CD14-positive monocyte (primary cell): ENCODE data around the gene DYSF. TPM values are rescaled to one million over a fixed set of nuclear protein-coding genes. Genes with fewer than 3 reads are reported as not detected.

Experiments used
- DNase-seq, 3 donors: peaks; one replicate each; pipeline ENCODE4 v3.0.0-alpha.2; 2011 to 2022
- H2AFZ ChIP-seq: 2 replicates; pipeline ENCODE4 v1.6.0; 2012; ENCODE audit warnings: mild to moderate bottlenecking, low read depth, low read length, inconsistent platforms; ENCODE audit not compliant: insufficient read depth, poor library complexity, severe bottlenecking
- H3K27ac ChIP-seq, 2 donors: 1 replicate in 1 of 2; 2 replicates in 1 of 2; pipeline ENCODE4 v1.5.1; 2012 to 2013; ENCODE audit warnings: low read length in 2 of 2, control low read depth in 1 of 2, inconsistent platforms in 1 of 2, low read depth in 1 of 2, mild to moderate bottlenecking in 1 of 2
- H3K27me3 ChIP-seq, 2 donors: one replicate each; pipeline versions ENCODE4 v1.6.0 to v1.6.1; 2011 to 2013; ENCODE audit warnings: low read length in 2 of 2; ENCODE audit not compliant: control insufficient read depth in 2 of 2, insufficient read depth in 2 of 2
- H3K36me3 ChIP-seq, 2 donors: replicated peaks in 1 of 2; 1 replicate in 1 of 2; 2 replicates in 1 of 2; pipeline versions ENCODE4 v1.5.1 to v1.6.1; 2012 to 2013; ENCODE audit warnings: low read length in 2 of 2, control low read depth in 1 of 2, inconsistent platforms in 1 of 2, mild to moderate bottlenecking in 1 of 2; ENCODE audit not compliant: insufficient read depth in 2 of 2, control insufficient read depth in 1 of 2
- H3K4me1 ChIP-seq, 2 donors: 1 replicate in 1 of 2; 2 replicates in 1 of 2; pipeline versions ENCODE4 v1.5.1 to v1.6.1; 2012 to 2013; ENCODE audit warnings: low read length in 2 of 2, control low read depth in 1 of 2, inconsistent platforms in 1 of 2, mild to moderate bottlenecking in 1 of 2, moderate library complexity in 1 of 2; ENCODE audit not compliant: insufficient read depth in 2 of 2, control insufficient read depth in 1 of 2
- H3K4me2 ChIP-seq: replicated peaks from 2 replicates; pipeline ENCODE3; 2012; ENCODE audit warnings: low read length, moderate library complexity, mild to moderate bottlenecking; ENCODE audit not compliant: poor library complexity, severe bottlenecking; ENCODE audit errors: extremely low read depth
- H3K4me3 ChIP-seq, 3 experiments: fragments of 200-600 bp in 1 of 3; sonication (generic) in 1 of 3; replicated peaks in 1 of 3; 1 replicate in 2 of 3; 2 replicates in 1 of 3; pipeline ENCODE4 v1.5.1; 2011 to 2013; ENCODE audit warnings: low read length in 3 of 3, mild to moderate bottlenecking in 3 of 3, control low read depth in 2 of 3, low read depth in 2 of 3, inconsistent platforms in 1 of 3, moderate library complexity in 1 of 3
- H3K79me2 ChIP-seq: 2 replicates; pipeline ENCODE4 v1.6.0; 2012; ENCODE audit warnings: mild to moderate bottlenecking, control low read depth, inconsistent platforms, low read length, moderate library complexity; ENCODE audit not compliant: insufficient read depth
- H3K9ac ChIP-seq: 2 replicates; pipeline ENCODE4 v1.6.0; 2017; ENCODE audit warnings: low read length, mild to moderate bottlenecking; ENCODE audit not compliant: insufficient read depth, poor library complexity, severe bottlenecking
- H3K9me3 ChIP-seq, 2 donors: replicated peaks in 1 of 2; 1 replicate in 1 of 2; 2 replicates in 1 of 2; pipeline versions ENCODE4 v1.5.1 to v1.6.1; 2012 to 2013; ENCODE audit warnings: low read length in 2 of 2, control low read depth in 1 of 2; ENCODE audit not compliant: control insufficient read depth in 1 of 2, insufficient read depth in 1 of 2
- H4K20me1 ChIP-seq: 2 replicates; pipeline ENCODE4 v1.6.0; 2012; ENCODE audit warnings: mild to moderate bottlenecking, low read length, control low read depth, moderate library complexity; ENCODE audit not compliant: insufficient read depth
- H3K27ac Mint-ChIP-seq, 7 donors: one replicate each; pipeline ENCODE4 v1.8.0; 2020; ENCODE audit warnings: mild to moderate bottlenecking in 7 of 7, mixed read lengths in 7 of 7, moderate library complexity in 6 of 7, inconsistent platforms in 2 of 7
- H3K27me3 Mint-ChIP-seq, 3 donors: one replicate each; pipeline ENCODE4 v1.8.0; 2021 to 2022; ENCODE audit warnings: low read depth in 3 of 3, mild to moderate bottlenecking in 3 of 3, mixed read lengths in 3 of 3, moderate library complexity in 3 of 3, inconsistent platforms in 1 of 3
- H3K36me3 Mint-ChIP-seq, 2 donors: one replicate each; pipeline ENCODE4 v1.8.0; 2020; ENCODE audit warnings: mixed read lengths in 2 of 2, inconsistent platforms in 1 of 2, mild to moderate bottlenecking in 1 of 2
- H3K4me1 Mint-ChIP-seq: one replicate; pipeline ENCODE4 v1.8.0; 2020; ENCODE audit warnings: mild to moderate bottlenecking, mixed read lengths
- H3K4me3 Mint-ChIP-seq, 2 donors: one replicate each; pipeline ENCODE4 v1.8.0; 2020; ENCODE audit warnings: mild to moderate bottlenecking in 2 of 2, mixed read lengths in 2 of 2, moderate library complexity in 1 of 2
- H3K9me3 Mint-ChIP-seq, 7 donors: one replicate each; pipeline ENCODE4 v1.8.0; 2020 to 2022; ENCODE audit warnings: mixed read lengths in 7 of 7, mild to moderate bottlenecking in 6 of 7, moderate library complexity in 6 of 7, inconsistent platforms in 2 of 7
- WGBS: methylation state at CpG from one replicate; pipeline ENCODE4 v1.1.5; 2013; ENCODE audit warnings: missing lambda C conversion rate; ENCODE audit not compliant: insufficient coverage; 5-methylcytosine and 5-hydroxymethylcytosine counted together
- intact Hi-C, 2 donors: fragments of 100-400 bp; cut with micrococcal nuclease; formaldehyde crosslinking; loops; one replicate each; pipeline versions ENCODE4 v1.15.0 to v1.15.1; 2023
- polyA plus RNA-seq, 3 donors: library from polyadenylated mRNA; depleted of rRNA in 1 of 3; unstranded in 2 of 3; stranded (reverse) in 1 of 3; fragments of 300-500 nt in 2 of 3; fragments of >200 nt in 1 of 3; fragmentation: Illumina TruSeq in 2 of 3; gene quantifications; 1 replicate in 2 of 3; 2 replicates in 1 of 3; pipeline ENCODE4 v1.2.3, GENCODE V29; 2012 to 2021
- TF ChIP-seq, protein P1 (sequence below): fragments of 200-600 bp; IDR thresholded peaks from one replicate; pipeline ENCODE4 v1.8.0; 2022; ENCODE audit warnings: antibody characterized with exemption, mild to moderate bottlenecking

The DYSF gene
- polyA plus RNA-seq, 3 donors, result 16.1 to 72.5 (median 31.2) TPM

DNA sequence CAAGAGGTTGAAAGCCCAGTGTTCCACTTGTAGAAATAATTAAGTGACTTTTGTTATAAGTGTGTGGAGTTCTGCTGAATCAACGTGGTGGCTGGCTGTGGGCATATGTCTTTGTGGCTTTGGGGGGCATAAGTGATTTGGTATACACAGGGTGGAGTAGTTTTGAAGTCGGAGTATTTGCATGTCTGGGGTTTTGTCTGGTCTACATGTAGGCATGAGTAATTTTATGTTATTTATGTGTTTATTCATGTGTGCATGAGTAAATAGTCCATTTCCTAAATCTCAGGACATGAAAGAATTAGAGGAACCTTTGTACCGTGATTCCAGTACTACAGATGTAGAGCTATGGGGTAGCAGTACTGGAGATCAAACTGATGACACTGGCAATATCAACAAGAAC is 179.7 kb downstream of the DYSF start:
- Histone ChIP-seq H4K20me1 (peaks cover 78% of the 10 kb centered on the region), H3K36me3 (peaks cover 0 to 59% of the 10 kb centered on the region in 2 donors), H3K79me2 (peaks cover 5% of the 10 kb centered on the region), H2AFZ (no peak overlapping the region), H3K4me1 (peaks cover 16 to 53% of the 10 kb centered on the region in 2 donors), H3K9me3 (no peaks in the 10 kb centered on the region), H3K4me3 (no peak overlapping the region), H3K27ac (peak overlapping the region in 1 of 2 donors; percentile 28), H3K9ac (no peak overlapping the region), H3K4me2 (no peak overlapping the region), H3K27me3 (no peaks in the 10 kb centered on the region)
- Mint-ChIP-seq H3K4me1 (peaks cover 30% of the 10 kb centered on the region), H3K9me3 (peaks cover 0 to 2% (median 0%) of the 10 kb centered on the region in 7 donors), H3K27ac (no peak overlapping the region), H3K27me3 (peaks cover 0 to 4% (median 3%) of the 10 kb centered on the region in 3 donors), H3K36me3 (peaks cover 40 to 41% of the 10 kb centered on the region in 2 donors), H3K4me3 (no peak overlapping the region)
- intact Hi-C loops, result no loop called here
- TF ChIP-seq, protein P1, sequence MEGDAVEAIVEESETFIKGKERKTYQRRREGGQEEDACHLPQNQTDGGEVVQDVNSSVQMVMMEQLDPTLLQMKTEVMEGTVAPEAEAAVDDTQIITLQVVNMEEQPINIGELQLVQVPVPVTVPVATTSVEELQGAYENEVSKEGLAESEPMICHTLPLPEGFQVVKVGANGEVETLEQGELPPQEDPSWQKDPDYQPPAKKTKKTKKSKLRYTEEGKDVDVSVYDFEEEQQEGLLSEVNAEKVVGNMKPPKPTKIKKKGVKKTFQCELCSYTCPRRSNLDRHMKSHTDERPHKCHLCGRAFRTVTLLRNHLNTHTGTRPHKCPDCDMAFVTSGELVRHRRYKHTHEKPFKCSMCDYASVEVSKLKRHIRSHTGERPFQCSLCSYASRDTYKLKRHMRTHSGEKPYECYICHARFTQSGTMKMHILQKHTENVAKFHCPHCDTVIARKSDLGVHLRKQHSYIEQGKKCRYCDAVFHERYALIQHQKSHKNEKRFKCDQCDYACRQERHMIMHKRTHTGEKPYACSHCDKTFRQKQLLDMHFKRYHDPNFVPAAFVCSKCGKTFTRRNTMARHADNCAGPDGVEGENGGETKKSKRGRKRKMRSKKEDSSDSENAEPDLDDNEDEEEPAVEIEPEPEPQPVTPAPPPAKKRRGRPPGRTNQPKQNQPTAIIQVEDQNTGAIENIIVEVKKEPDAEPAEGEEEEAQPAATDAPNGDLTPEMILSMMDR, result no peak
- WGBS, result 88% methylated on average over 2 of the region's 3 CpGs
- no peak for DNase-seq

DNA sequence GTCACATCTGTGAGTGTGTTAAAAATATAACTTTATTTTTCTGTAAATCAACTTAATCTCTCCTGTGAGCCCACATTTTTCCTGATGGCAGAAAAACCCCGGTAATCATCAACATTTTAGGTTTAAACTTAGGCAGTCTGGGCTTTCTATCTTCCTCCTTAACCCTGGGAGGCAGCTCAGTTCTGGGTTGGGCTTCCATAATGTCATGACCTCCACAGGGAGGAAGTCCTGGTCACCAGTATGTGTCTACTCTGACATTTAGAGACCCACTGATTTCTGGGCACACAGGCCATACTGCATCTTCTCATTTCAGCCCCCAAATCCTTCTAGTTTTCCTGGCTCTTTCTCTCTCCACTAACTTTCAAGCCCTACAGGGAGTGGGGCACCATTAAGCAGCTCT is 181.2 kb downstream of the DYSF start:
- Histone ChIP-seq H3K36me3 (peaks cover 0 to 70% of the 10 kb centered on the region in 2 donors), H3K27ac (peak overlapping the region in 1 of 2 donors; percentile 17), H3K4me3 (no peak overlapping the region), H3K27me3 (no peaks in the 10 kb centered on the region), H3K4me2 (peak overlapping the region; percentile 13), H4K20me1 (peaks cover 89% of the 10 kb centered on the region), H3K9me3 (no peaks in the 10 kb centered on the region), H3K9ac (no peak overlapping the region), H3K79me2 (peaks cover 5% of the 10 kb centered on the region), H2AFZ (no peak overlapping the region), H3K4me1 (peaks cover 12 to 47% of the 10 kb centered on the region in 2 donors)
- no CpG with 5 or more reads among the region's 1 CpG for WGBS
- intact Hi-C loops, result no loop called here
- no peak overlapping the region for H3K4me3 Mint-ChIP-seq
- H3K27me3 Mint-ChIP-seq, result peaks cover 0 to 4% (median 3%) of the 10 kb centered on the region in 3 donors
- TF ChIP-seq, protein P1, result no peak
- peaks cover 23% of the 10 kb centered on the region for H3K4me1 Mint-ChIP-seq
- H3K36me3 Mint-ChIP-seq, result peaks cover 37 to 41% of the 10 kb centered on the region in 2 donors
- H3K9me3 Mint-ChIP-seq, result peaks cover 0 to 1% (median 0%) of the 10 kb centered on the region in 7 donors
- peak overlapping the region in 2 of 7 donors; percentile 37 to 63 for H3K27ac Mint-ChIP-seq
- DNase-seq, result no peak
